BE2C (cell line): ENCODE results near the gene SRSF9. TPM values are rescaled to one million over a fixed set of nuclear protein-coding genes. Genes with fewer than 3 reads are reported as not detected.
"Not testable (repeated sequence)": the region's sequence is repeated elsewhere in the genome, so short reads cannot be mapped to it uniquely, and the experiment has no call there.

Experiments used
- DNase-seq: peaks from one replicate; pipeline ENCODE4 v3.0.0-alpha.2; 2020
- H3K27me3 ChIP-seq: fragments of 250-450 bp; sonication (Bioruptor Pico); 2 replicates; pipeline ENCODE4 v1.5.1; 2020; ENCODE audit warnings: mild to moderate bottlenecking
- H3K36me3 ChIP-seq: fragments of 250-450 bp; sonication (Bioruptor Pico); 2 replicates; pipeline ENCODE4 v1.5.1; 2020; ENCODE audit warnings: mild to moderate bottlenecking
- H3K4me1 ChIP-seq: fragments of 250-450 bp; sonication (Bioruptor Pico); 2 replicates; pipeline ENCODE4 v1.5.1; 2020
- H3K4me3 ChIP-seq: 2 replicates; pipeline ENCODE4 v1.5.1; 2011; ENCODE audit warnings: low read depth, low read length
- H3K9me3 ChIP-seq: fragments of 250-450 bp; sonication (Bioruptor Pico); 2 replicates; pipeline ENCODE4 v1.5.1; 2020
- CTCF ChIP-seq: IDR thresholded peaks from 2 replicates; pipeline ENCODE4 v1.5.1; 2012; ENCODE audit warnings: mild to moderate bottlenecking, low read depth, low read length
- polyA plus RNA-seq: library from polyadenylated mRNA; unstranded; fragments of >200 nt; gene quantifications from one replicate; pipeline ENCODE4 v1.2.1, GENCODE V29; 2012; ENCODE audit warnings: low read depth, missing spikeins; ENCODE audit not compliant: insufficient read length, insufficient read depth

Gene SRSF9
- polyA plus RNA-seq: 624 TPM

GRCh38 chr12:120469450-120470149 is at the start of gene SRSF9:
Gene SRSF9, minus strand, starts transcription at chr12:120469748. Its CDS starts 139 bp downstream, at chr12:120469609.
- Histone ChIP-seq H3K9me3 (no peaks in the 10 kb centered on the region), H3K36me3 (peaks cover 23% of the 10 kb centered on the region), H3K4me3 (peak within 1 kb of the TSS; percentile 92), H3K27me3 (no peaks in the 10 kb centered on the region), H3K4me1 (no peaks in the 10 kb centered on the region; the same call in 1 of the 2 replicates)
- DNase-seq: peak; percentile 98
- TF ChIP-seq CTCF: peak; percentile 86

- peaks cover 13% of the 10 kb centered on the region; the same call in 1 of the 2 replicates for H3K36me3 ChIP-seq
- not testable (repeated sequence) for H3K4me1 ChIP-seq, DNase-seq, H3K27me3 ChIP-seq, H3K9me3 ChIP-seq, H3K4me3 ChIP-seq
These were observed 49.8 kb upstream of the SRSF9 start for GRCh38 chr12:120519324-120519723.

GRCh38 chr12:120515496-120515895 is 45.9 kb upstream of the SRSF9 start:
- TF ChIP-seq CTCF: no peak
- Histone ChIP-seq H3K9me3 (no peaks in the 10 kb centered on the region), H3K36me3 (peaks cover 14% of the 10 kb centered on the region; the same call in 1 of the 2 replicates), H3K27me3 (no peaks in the 10 kb centered on the region), H3K4me3 (no peak overlapping the region), H3K4me1 (no peaks in the 10 kb centered on the region)
- no peak for DNase-seq

- Histone ChIP-seq H3K27me3 (no peaks in the 10 kb centered on the region), H3K4me1 (no peaks in the 10 kb centered on the region), H3K36me3 (peaks cover 18% of the 10 kb centered on the region; the same call in 1 of the 2 replicates), H3K9me3 (no peaks in the 10 kb centered on the region), H3K4me3 (no peak overlapping the region)
- no peak for DNase-seq
- TF ChIP-seq CTCF: no peak
These were observed 44.5 kb upstream of the SRSF9 start for GRCh38 chr12:120514002-120514401.

- Histone ChIP-seq H3K36me3 (peaks cover 15% of the 10 kb centered on the region), H3K27me3 (no peaks in the 10 kb centered on the region), H3K4me1 (no peaks in the 10 kb centered on the region), H3K4me3 (no peak overlapping the region), H3K9me3 (no peaks in the 10 kb centered on the region)
- TF ChIP-seq CTCF: no peak
- no peak for DNase-seq
These were observed 39.0 kb upstream of the SRSF9 start for GRCh38 chr12:120508537-120508936.

- H3K4me3 ChIP-seq: no peak overlapping the region
- H3K27me3 ChIP-seq: no peaks in the 10 kb centered on the region
- H3K4me1 ChIP-seq: no peaks in the 10 kb centered on the region
- no peaks in the 10 kb centered on the region for H3K9me3 ChIP-seq
- peaks cover 23% of the 10 kb centered on the region for H3K36me3 ChIP-seq
- no peak for TF ChIP-seq CTCF
- no peak for DNase-seq
These were observed 35.0 kb upstream of the SRSF9 start for GRCh38 chr12:120504587-120504986.
